Measurements from ENCODE around the gene WDR89.
"Not testable (repeated sequence)": the region's sequence is repeated elsewhere in the genome, so short reads cannot be mapped to it uniquely, and the experiment has no call there.

Gene WDR89

DNA sequence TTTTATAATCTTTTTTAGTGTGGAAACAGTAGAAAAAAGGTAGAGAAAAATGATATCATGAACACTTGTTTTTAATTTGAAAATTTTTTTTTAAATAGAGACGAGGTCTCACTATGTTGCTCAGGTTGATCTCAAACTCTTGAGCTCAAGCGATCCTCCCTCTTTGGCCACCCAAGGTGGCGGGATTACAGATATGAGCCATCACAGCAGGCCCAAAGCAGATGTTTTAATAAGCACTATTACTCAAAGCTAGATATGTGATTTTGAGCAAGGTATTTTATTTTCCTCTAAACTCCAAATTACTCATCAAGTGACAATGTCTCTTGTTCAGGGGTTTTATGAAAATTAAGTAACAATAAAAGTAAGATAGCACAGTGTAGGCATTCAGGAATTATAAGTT lies 10.7 kb upstream of the WDR89 start:
- no peak for DNase-seq

DNA sequence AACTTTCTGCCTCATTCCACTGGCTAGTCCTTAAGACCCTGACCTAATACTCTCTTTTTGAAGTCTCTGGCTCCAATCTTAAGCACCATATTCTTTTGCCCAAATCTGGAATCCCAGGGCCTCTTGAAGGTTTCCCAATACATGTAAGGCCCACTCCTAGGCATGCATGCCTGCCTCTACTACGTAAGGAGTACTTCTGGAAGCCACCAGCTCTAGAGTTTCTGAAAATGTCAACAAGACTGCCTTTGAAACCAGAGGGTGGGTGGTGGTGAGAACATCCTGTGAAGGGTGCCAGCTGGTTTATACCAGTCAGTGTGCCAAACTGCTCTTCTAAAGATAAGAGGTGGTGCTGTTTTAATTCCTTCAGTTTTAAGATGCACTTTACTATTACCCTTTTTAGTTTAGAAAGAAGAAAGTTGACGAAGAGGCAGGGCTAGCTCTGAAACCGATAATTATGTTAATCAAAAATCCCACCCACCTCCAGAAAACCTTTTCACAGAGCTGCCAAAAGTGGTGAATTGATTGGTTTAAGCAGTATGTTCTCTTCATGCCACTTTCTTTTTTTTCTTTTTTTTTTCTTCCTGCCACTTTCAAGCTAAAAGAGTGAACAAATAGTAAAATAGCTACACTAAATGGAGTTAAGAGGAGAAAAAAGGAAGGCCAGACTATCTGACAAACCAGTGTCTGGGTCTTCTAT lies 8.7 kb upstream of the WDR89 start:
- DNase-seq, result no peak

DNA sequence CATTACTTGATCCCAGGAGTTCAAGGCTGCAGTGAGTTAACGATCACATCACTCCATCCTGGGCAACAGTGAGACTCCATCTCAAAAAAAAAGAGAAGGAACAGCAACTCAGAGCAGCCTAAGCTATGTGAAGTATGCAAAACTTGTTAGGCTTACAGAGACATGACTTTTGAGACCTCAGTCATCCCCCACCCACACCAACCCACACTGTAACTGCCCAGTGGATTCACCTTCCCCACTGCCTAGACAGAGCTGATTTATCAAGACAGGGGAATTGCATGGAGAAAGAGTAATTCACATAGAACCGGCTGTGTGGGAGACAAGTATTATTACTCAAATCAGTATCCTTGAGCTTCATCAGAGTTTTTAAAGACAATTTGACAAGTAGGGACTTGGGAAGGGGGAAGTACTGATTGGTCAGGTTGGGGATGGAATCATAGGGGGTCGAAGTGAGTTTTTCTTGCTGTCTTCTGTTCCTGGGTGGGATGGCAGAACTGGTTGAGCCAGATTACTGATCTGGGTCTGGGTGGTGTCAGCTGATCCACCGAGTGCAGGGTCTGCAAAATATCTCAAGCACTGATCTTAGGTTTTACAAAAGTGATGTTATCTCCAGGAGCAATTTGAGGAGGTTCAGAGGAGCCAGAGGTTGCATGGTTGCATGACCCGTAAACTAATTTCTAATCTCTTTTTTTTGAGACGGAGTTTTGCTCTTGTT lies 6.2 kb upstream of the WDR89 start:
- no peak for DNase-seq

DNA sequence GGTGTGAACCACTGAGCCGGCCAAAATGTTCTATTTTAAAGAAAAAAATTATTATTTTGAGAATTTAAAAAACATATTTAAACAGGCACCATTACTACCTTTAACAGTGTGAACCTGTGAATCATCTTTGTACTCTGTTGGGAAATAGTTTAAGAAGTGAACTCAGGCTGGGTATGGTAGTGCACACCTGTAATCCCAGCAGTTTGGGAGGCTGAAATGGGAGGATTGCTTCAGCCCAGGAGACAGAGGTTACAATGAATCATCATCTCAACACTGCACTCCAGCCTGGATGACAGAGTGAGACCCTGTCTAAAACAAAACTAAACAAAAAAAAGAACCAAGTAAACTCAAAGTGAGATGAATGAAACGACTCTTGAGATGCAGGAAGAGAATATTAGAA lies 3.1 kb upstream of the WDR89 start:
- DNase-seq, result no peak

DNA sequence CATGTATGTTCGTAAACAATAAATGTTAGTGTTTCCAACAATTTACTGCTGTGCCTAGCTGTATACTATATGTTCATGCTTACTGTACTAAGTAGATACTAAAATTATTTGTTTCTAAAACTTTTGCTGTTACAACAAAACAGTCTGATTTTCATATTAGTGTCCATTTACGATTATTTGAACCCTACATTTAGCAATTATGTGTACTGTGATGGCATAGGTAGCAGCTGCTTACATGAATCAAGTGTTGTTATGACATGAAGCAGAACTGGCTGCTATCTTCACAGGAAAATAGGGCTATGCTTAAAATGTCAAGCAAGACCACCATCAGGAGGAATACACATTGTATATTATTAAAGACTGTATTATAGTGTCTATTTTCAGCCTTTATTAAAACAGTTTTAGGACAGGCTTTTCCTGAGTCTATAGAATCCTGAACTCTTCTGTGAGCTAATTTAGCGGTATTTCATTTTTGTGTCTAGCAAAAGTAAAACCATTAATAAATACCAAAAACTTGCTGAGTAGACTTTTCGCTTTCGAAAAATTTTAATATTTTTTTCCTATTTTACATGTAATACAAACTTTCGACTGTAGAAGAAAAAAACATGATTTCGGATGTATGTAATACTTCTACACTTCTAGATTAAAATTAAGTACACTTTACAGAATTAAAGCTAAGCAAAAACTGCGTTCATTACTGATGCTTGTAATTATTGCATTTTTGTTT lies 1.1 kb upstream of the WDR89 start:
- DNase-seq, result no peak

DNA sequence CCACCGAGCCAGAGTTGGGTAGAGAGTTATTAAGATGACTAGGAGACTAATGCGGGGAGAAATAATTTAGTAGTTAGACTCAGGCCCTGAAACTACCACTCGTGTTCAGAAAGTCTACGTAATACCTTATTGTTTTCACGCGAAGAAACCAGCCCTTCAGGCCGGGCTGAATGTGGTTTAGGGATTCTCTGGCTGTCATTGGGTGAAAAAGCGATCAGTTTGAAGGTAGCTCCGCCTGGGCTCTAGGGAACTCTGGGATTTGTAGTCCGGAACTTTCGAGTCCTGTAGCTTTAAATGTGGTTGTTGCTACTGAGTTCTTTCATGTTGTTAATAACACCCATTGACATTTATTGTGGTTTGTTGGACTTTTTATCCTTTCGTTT lies 549 bp upstream of the WDR89 start:
- peak; percentile 91 for DNase-seq

DNA sequence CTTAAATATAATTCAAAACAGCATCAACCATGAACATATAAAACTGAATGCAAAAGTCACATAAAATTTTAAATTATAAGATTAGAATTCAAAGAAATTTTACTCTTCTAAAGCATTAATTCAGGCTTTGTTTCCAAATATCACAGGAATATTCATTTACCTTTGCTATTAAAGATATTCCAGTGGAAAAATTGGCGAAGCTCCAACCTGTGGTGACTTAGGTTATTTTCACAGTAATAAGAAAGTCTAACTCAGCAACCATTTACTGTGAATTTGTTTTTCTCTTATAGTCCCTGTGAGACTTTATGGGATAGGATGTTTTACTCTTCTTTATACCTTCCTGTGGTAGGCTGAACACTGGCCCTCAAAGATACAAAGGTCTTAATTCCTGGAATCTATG lies 3.2 kb downstream of the WDR89 start:
- DNase-seq, result no peak

DNA sequence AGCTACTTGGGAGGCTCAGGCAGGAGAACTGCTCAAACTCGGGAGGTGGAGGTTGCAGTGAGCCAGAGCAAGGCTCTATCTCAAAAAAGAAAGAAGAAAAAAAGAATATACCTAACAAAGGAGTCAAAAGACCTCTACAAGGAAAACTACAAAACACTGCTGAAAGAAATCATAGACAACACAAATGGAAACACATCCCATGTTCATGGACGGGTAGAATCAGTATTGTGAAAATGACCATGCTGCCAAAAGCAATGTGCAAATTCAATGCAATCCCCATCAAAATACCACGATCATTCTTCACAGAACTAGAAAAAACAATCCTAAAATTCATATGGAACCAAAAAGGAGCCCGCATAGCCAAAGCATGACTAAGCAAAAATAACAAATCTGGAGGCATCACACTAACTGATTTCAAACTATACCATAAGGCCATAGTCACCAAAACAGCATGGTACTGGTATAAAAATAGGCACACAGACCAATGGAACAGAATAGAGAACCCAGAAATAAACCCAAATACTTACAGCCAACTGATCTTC lies 5.5 kb downstream of the WDR89 start:
- DNase-seq, result not testable (repeated sequence)

DNA sequence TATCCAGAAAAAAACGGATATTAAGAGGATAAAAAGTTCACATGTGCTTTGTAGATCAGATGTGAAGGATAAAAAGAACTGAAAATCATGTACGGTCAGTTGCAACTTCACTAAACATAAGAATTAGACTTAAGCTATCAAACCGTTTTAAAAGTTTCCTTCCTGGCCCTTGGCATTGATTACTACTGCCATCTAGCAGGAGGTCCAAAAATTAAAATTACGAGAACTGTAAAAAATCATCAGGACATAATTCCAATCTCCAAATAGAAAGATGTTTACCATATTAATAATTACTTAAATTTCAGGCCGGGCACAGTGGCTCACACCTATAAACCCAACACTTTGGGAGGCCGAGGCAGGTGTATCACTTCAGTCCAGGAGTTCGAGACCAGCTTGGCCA lies 7.9 kb downstream of the WDR89 start:
- no peak for DNase-seq

DNA sequence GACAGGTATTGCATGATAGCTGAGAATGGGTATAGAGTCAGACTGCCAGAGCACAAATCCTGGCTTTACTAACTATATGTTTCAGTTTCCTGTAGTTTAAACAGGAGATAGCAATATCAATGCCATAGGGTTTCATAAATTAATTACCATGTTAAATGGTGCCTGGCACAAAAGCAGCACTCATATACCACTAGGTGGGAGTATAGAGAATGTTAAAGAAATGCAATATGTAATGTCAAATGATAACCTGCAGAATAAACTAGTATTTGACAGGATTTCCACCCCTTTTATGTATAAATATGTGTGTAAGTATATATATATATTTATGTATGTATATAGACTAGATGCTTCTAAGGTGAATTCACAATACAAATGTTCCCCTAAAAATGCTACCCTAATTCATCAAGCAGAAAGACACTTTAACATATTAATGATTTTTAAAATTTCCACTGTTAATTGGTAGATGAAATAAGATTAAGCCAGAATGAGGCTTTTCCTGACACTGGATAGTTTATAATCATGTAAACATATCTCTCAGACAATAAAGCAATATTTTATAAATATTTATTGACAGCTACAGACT lies 8.6 kb downstream of the WDR89 start:
- no peak for DNase-seq

DNA sequence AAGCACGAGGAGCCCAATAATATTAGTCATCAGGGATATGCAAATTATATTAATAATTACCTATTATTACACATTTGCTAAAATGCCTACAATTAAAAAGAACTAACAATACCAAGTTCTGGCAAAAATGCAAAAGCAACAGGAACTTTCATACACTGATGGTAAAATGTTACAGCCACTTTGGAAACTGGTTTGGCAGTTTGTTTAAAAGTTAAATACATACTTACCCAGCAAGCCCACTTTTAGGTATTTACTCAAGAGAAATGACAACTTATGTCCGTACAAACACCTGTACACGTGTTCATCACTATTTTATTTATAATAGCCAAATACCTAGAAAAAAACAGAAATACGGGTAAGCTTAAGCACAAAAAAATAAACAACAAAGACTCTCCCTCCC lies 17.0 kb downstream of the WDR89 start:
- DNase-seq, result no peak

DNA sequence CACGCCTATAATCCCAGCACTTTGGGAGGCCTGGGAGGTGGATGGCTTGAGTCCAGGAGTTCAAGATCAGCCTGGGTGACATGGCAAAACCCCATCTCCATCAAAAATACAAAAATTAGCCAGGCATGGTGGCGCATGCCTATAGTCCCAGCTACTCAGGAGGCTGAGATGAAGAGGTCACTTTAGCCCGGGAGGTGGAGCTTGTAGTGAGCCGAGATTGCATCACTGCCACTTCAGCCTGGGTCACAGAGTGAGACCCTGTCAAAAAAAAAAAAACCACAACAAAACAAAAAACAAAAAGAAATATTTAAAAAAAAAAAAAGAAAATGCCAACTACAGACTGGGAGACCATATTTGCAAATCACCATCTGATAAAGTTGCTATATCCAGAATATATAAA lies 17.5 kb downstream of the WDR89 start:
- DNase-seq, result no peak

DNA sequence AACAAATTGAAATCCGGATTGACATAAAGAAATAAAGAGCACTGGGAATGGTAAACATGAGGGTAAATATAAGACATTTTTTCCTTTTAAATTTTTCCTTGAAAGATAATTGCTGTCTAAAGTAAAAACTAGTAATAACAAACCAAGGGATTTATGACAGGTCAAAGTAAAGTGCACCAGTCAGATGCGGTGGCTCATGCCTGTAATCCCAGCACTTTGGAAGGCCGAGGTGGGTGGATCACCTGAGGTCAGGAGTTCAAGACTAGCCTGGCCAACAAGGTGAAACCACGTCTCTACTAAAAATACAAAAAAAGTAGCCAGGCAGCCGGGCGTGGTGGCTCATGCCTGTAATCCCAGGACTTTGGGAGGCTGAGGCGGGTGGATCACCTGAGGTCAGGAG lies 19.7 kb downstream of the WDR89 start:
- DNase-seq, result not testable (repeated sequence)

DNA sequence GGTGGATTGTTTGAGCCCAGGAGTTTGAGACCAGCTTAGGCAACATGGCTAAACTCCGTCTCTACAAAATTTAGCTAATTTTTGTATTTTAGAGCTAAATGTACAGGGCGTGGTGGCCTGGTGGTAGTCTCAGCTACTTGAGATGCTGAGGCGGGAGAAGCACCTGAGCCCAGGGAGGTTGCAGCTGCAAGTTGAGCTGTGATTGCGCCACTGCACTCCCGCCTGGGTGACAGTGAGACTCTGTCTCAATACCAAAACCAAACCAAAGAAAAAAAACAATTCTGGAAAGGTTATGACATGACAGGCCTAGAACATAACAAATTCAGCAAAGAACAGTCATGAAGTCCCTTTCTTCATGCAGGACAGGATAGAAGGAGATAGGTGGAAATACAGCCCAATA lies 25.7 kb downstream of the WDR89 start:
- no peak for DNase-seq

DNA sequence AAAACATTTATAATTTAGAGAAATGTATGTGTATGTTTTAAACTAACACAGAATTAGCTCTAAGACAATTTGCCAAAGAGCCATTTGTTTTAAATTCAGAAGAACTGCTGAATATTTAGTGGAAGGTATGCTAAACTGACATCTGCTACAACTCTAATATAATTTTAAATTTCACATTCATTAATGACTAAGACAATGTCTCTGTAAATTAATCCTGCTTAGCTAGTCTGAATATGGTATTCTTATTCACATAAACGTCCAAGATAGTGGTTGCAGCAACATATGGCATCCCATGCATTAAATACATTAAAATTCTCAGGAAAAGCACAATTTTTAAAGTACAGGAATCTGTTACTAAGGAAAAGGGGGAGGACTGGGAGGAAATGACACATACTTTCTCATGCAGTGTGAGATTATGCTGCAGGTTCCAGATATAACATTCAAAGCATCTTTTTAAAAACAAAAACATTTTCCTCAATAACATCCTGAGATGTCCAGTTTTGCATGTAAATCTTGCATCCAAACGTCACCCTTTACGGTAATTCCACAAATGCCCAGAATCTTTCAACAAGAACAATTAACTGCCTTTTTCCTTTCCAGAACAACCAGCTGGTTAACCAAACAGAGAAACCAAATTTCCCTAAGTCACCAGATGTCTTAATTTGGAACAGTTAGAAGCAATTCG lies 26.9 kb downstream of the WDR89 start:
- DNase-seq, result no peak

DNA sequence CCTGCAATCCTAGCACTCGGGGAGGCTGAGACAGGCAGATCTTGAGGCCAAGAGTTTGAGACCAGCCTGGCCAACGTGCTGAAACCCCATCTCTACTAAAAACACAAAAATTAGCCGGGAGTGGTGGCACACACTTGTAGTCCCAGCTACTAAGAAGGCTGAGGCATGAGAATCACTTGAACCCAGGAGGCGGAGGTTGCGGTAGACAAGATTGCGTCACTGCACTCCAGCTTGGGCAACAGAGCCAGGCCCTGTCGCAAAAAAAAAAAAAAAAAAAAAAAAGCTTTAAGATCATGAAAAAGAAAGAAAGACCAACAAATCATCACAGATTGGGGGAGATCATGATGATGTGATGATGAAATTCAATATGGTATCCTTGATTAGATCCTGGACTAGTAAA lies 30.6 kb downstream of the WDR89 start:
- DNase-seq, result no peak

DNA sequence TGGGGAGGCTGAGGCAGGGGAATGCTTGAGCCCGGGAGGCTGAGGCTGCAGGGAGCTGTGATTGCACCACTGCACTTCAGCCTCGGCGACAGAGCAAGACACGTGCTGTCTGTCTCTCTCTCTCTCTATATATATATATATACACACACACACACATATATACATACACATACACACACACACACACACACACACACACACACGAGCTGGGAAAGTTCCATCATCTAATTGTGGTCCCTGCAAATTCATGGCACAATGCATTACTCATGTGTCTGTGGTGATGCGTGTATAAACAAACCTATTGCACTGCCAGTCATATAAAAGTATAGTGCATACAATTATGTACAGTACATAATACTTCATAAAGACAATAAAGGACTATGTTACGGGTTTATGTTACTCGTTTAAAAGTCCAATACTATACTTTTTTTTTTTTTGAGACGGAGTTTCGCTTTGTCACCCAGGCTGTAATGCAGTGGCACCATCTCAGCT lies 36.6 kb downstream of the WDR89 start:
- DNase-seq, result no peak

DNA sequence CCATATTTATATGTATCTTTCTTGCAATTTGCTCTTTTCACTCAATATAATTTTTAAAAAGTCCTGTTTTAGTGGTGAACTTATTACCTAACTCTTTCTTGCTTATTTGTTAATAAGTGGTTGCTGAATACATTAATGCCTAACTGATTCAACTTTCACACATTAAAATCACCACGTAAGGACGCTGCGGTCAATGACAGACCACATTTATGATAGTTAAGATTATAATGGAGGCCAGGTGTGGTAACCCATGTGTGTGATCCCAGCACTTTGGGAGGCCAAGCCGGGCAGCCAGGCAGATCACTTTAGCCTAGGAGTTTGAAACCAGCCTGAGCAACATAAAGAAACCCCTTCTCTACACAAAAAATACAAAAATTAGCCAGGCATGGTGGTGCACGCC lies 37.0 kb downstream of the WDR89 start:
- DNase-seq, result no peak

DNA sequence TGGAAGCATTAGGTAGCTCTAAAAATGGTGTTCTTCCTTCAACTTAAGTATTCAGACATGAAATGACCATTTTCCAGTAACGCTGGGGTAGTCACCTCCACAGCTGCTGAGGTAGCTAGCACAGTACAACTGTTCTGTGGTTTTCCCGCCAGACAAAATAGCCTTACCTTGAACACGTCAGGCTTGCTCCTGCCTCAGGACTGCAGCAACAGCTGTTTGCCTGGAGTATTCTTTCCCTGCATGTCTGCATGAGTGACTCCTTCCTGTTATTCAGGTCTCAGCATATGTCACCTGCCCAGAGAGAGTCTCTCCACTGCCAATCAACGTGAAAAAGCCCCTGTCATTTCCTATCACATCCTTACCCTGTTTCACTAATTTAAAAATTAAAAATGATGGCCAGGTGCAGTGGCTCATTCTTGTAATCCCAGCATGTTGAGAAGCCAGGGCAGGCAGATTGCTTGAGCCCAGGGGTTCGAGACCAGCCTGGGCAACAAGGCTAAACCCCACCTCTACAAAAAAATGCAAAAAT lies 37.9 kb downstream of the WDR89 start:
- no peak for DNase-seq

DNA sequence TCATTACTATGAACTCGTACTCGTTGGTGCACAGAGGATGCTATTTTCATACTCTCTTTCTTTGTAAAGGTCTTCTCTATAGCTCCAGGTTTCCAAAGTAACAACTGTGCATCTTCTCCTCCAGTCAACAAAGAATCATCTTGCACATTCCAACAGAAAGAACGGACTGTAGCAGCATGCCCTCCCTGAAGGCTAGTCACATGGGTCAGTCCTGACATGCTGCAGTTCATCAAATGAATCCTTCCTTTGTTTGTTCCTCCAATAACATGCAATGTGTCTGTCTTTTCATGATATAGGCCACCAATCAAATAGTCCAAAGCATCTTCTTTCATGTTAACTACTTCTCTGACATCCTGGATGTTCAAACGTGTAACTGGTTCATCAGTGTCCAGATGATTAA lies 42.9 kb downstream of the WDR89 start:
- DNase-seq, result no peak

DNA sequence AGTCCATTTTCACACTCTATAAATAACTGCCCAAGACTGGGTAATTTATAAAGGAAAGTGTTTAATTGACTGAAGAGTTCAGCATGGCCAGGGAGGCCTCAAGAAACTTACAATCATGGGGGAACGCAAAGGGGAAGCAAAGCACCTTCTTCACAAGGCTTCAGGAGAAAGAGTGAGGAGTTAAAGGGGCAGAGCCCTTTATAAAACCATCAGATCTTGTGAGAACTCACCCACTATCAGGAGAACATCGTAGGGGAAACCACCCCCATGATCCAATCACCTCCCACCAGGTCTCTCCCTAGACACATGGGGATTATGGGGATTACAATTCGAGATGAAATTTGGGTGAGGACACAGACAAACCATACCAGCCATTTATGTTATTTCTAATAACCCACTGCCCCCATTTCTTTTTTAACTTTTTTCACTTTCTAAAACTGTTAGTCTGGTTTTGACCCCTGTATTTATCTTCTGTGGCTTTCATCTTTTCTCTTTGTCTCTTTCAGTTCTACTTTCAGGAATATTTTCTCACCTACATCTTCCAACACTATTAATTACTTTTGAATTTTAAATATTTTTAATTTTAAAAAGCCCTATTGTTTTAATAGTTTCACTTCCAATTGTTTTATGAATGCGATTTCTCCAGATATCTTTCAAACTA lies 44.5 kb downstream of the WDR89 start:
- no peak for DNase-seq

Data from right hindlimb (tissue), 1 donor.